Measurements from ENCODE around the gene TAAR8. TPM values are rescaled to one million over a fixed set of nuclear protein-coding genes. Genes with fewer than 3 reads are reported as not detected.

Gene TAAR8
- total and polyA plus RNA-seq, 2 of the 13 experiments (the other 11 are each of a cell fraction or from before 2014, with no cell fraction given): 0.07 TPM; not detected in 1

GRCh38 chr6:132534546-132534945, 17.9 kb upstream of the TAAR8 start (continued):
- TF ChIP-seq, protein P1, sequence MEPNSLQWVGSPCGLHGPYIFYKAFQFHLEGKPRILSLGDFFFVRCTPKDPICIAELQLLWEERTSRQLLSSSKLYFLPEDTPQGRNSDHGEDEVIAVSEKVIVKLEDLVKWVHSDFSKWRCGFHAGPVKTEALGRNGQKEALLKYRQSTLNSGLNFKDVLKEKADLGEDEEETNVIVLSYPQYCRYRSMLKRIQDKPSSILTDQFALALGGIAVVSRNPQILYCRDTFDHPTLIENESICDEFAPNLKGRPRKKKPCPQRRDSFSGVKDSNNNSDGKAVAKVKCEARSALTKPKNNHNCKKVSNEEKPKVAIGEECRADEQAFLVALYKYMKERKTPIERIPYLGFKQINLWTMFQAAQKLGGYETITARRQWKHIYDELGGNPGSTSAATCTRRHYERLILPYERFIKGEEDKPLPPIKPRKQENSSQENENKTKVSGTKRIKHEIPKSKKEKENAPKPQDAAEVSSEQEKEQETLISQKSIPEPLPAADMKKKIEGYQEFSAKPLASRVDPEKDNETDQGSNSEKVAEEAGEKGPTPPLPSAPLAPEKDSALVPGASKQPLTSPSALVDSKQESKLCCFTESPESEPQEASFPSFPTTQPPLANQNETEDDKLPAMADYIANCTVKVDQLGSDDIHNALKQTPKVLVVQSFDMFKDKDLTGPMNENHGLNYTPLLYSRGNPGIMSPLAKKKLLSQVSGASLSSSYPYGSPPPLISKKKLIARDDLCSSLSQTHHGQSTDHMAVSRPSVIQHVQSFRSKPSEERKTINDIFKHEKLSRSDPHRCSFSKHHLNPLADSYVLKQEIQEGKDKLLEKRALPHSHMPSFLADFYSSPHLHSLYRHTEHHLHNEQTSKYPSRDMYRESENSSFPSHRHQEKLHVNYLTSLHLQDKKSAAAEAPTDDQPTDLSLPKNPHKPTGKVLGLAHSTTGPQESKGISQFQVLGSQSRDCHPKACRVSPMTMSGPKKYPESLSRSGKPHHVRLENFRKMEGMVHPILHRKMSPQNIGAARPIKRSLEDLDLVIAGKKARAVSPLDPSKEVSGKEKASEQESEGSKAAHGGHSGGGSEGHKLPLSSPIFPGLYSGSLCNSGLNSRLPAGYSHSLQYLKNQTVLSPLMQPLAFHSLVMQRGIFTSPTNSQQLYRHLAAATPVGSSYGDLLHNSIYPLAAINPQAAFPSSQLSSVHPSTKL (CRISPR knock-in tag; IDR thresholded peaks at IDR 0.05): peak; percentile 61
- TF ChIP-seq SOX5 (CRISPR knock-in tag; IDR thresholded peaks at IDR 0.05; ENCODE audit: borderline replicate concordance) (peak; percentile 48; the same call in 1 of the 2 replicates), ZNF503 (CRISPR knock-in tag; IDR thresholded peaks at IDR 0.05) (peak; percentile 41; the same call in 1 of the 2 replicates), BCL6 (CRISPR knock-in tag; IDR thresholded peaks at IDR 0.05) (peak; percentile 98)

DNA sequence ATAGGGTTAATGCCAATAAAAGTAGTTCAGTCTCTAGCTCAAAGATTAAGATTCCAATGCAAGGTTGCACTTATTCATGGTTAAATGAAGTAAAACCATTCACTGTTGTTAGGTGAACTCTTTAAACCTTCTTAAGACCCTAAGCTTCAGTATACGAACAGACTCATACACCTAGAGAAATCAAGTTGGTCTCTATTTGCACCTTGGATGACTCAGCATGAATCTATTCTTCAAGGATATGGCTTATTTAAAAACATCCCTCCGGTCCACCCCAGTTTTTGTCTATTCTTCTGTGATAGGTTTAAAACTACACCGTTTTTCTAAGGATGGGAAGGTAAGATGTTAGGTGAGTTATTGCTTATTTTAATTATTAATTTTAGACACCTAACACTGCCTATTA, 15.3 kb upstream of the TAAR8 start:
- DNase-seq (ENCODE audit: low spot score) (no peak), FAIRE-seq (no peak), ATAC-seq (no peak)
- Histone ChIP-seq H3K4me2 (ENCODE audit: low read depth, low read length) (no peak overlapping the region), H3K79me2 (ENCODE audit: insufficient read depth, low read length) (no peaks in the 10 kb centered on the region), H3K36me3 (replicated peaks in 1 of 2; ENCODE audit: control insufficient read depth in 1 of 2, insufficient read depth in 2 of 2, low read length in 2 of 2) (no peaks in the 10 kb centered on the region), H3K9ac (ENCODE audit: insufficient read depth, low read depth, low read length) (no peak overlapping the region), H3K27ac (ENCODE audit: extremely low read length, insufficient read depth, low read length) (no peak overlapping the region), H4K20me1 (ENCODE audit: insufficient read depth, low read length) (no peaks in the 10 kb centered on the region), H3K27me3 (ENCODE audit: control insufficient read depth in 1 of 2, insufficient read depth in 2 of 2, low read length in 2 of 2) (no peaks in the 10 kb centered on the region), H3K4me1 (ENCODE audit: insufficient read depth, low read length) (peaks cover 15% of the 10 kb centered on the region), H3K4me3 (replicated peaks in 1 of 3; ENCODE audit: insufficient read depth in 1 of 3, low read depth in 2 of 3, low read length in 3 of 3) (no peak overlapping the region), H2AFZ (ENCODE audit: low read length) (no peak overlapping the region), H3K9me3 (ENCODE audit: low read length) (no peaks in the 10 kb centered on the region)
- intact Hi-C loops (cut with micrococcal nuclease; ENCODE audit: unreplicated experiment) (loop anchor here (10.0 kb wide), 1 partner anchor 258 kb away; the partner anchor contains the start of gene SLC18B1), in situ Hi-C loops (cut with HindIII; ENCODE audit: extremely low pct_ligation_motif_present, low pct_unique_long_range_greater_than_20kb) (no loop called here)
- no peak for TF ChIP-seq HOXA5 (CRISPR knock-in tag; IDR thresholded peaks at IDR 0.05)
- peak; percentile 71; the same call in 1 of the 2 replicates for TF ChIP-seq NFE2L2 (IDR thresholded peaks at IDR 0.05; ENCODE audit: low read length)
- POLR2A ChIA-PET: no interaction called here
- 38% methylated on average over 3 of the region's 3 CpGs for WGBS (ENCODE audit: low lambda C conversion rate)
- CTCF ChIA-PET (ENCODE audit: low intra/inter-chr PET ratio, low total read pairs): no interaction called here
- no TSS peak for BruUV-seq (replicated peaks)

Data from HepG2 (cell line).